ENCODE results near the gene ITPR2.

- no peak for TF ChIP-seq CTCF (conservative IDR thresholded peaks at IDR 0.05; ENCODE audit: low read length)
- TF ChIP-seq EZH2phosphoT487 (IDR thresholded peaks at IDR 0.05; ENCODE audit: borderline replicate concordance, low read depth, low read length): no peak
These were observed 487.5 kb downstream of the ITPR2 start for GRCh38 chr12:26345471-26346003.
